Right atrium auricular region (tissue), 2 donors: Measurements from ENCODE around the gene REV3L. TPM values are rescaled to one million over a fixed set of nuclear protein-coding genes. Genes with fewer than 3 reads are reported as not detected.

ENCODE experiments used
- DNase-seq: peaks from one replicate; pipeline ENCODE4 v3.0.0-alpha.2; 2019; ENCODE audit warnings: low spot score
- H3K27ac ChIP-seq, 2 donors: fragments of 200-600 bp; sonication (generic); 1 replicate in 1 of 2; 2 replicates in 1 of 2; pipeline ENCODE4 v1.5.1; 2016 to 2019
- H3K27me3 ChIP-seq, 2 donors: fragments of 200-600 bp; sonication (generic); one replicate each; pipeline versions ENCODE4 v1.5.1 to v1.6.0; 2017 to 2019
- H3K36me3 ChIP-seq: fragments of 200-600 bp; sonication (generic); one replicate; pipeline ENCODE4 v1.5.1; 2016
- H3K4me1 ChIP-seq, 2 donors: fragments of 200-600 bp; sonication (generic); one replicate each; pipeline versions ENCODE4 v1.5.1 to v1.6.0; 2017 to 2019
- H3K4me3 ChIP-seq, 2 donors: fragments of 200-600 bp; sonication (generic); 1 replicate in 1 of 2; 2 replicates in 1 of 2; pipeline ENCODE4 v1.5.1; 2017 to 2019; ENCODE audit warnings: mild to moderate bottlenecking in 1 of 2, moderate library complexity in 1 of 2
- H3K9me3 ChIP-seq, 2 donors: fragments of 200-600 bp; sonication (generic); one replicate each; pipeline ENCODE4 v1.5.1; 2019
- total RNA-seq, 2 donors: library from RNA; depleted of rRNA; stranded (reverse); fragments of >200 nt; gene quantifications; one replicate each; pipeline ENCODE4 v1.1.0, GENCODE V29; 2016
- TF ChIP-seq, protein P1 (sequence below), 2 donors: fragments of 200-600 bp; sonication (generic); IDR thresholded peaks; one replicate each; pipeline ENCODE4 v1.5.1; 2019; ENCODE audit warnings: antibody characterized with exemption in 2 of 2

The REV3L gene
- total RNA-seq, 2 donors from 2014 or later: 14.5 to 34.2 TPM

DNA sequence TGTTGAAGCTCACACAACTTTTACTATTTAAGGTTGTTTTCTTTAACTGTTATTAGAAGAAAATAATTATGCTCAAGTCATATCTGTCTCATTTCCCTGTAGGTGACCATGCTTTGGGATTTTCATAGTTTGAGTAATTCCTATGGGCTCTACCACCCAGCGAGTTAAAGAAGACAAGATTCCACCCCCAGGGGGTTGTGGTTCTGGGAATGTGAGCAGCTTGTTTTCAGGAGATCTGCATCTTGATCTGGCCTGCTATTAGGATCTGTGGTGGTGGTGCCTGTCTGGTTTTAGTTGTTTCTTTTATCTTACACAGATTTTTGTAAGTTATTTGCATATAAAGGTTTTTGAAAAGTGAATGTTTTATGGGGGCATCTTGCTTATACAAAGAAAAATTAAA lies 20.2 kb upstream of the REV3L start:
- H3K36me3 ChIP-seq: no peaks in the 10 kb centered on the region
- no peaks in the 10 kb centered on the region for H3K27me3 ChIP-seq
- H3K27ac ChIP-seq: no peak overlapping the region
- no peak overlapping the region for H3K4me3 ChIP-seq
- no peaks in the 10 kb centered on the region for H3K9me3 ChIP-seq
- DNase-seq: no peak
- no peaks in the 10 kb centered on the region for H3K4me1 ChIP-seq
- TF ChIP-seq, protein P1, sequence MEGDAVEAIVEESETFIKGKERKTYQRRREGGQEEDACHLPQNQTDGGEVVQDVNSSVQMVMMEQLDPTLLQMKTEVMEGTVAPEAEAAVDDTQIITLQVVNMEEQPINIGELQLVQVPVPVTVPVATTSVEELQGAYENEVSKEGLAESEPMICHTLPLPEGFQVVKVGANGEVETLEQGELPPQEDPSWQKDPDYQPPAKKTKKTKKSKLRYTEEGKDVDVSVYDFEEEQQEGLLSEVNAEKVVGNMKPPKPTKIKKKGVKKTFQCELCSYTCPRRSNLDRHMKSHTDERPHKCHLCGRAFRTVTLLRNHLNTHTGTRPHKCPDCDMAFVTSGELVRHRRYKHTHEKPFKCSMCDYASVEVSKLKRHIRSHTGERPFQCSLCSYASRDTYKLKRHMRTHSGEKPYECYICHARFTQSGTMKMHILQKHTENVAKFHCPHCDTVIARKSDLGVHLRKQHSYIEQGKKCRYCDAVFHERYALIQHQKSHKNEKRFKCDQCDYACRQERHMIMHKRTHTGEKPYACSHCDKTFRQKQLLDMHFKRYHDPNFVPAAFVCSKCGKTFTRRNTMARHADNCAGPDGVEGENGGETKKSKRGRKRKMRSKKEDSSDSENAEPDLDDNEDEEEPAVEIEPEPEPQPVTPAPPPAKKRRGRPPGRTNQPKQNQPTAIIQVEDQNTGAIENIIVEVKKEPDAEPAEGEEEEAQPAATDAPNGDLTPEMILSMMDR (IDR thresholded peaks at IDR 0.05): no peak

DNA sequence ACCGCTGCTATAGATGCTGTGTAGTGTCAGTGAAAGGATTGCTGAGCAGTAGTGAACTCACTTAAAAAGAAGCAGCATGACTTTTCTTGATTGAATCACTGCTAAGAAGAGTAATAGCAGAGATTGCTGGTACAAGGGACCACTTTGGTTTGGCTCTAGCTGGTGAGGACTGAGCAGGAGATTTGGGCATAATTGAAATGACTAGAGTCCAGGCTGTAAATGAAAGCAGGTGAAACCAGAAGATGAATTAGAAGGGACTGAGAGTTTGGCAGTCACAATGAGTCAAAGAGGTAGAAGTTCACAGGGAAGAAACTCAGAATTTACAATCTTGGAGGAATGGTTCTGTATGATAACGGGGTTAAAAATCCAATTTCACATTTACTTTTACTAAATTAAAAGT lies 19.1 kb upstream of the REV3L start:
- Histone ChIP-seq H3K4me3 (no peak overlapping the region), H3K4me1 (no peaks in the 10 kb centered on the region), H3K27ac (no peak overlapping the region), H3K27me3 (no peaks in the 10 kb centered on the region), H3K9me3 (no peaks in the 10 kb centered on the region), H3K36me3 (no peaks in the 10 kb centered on the region)
- no peak for DNase-seq
- TF ChIP-seq, protein P1 (IDR thresholded peaks at IDR 0.05): no peak

DNA sequence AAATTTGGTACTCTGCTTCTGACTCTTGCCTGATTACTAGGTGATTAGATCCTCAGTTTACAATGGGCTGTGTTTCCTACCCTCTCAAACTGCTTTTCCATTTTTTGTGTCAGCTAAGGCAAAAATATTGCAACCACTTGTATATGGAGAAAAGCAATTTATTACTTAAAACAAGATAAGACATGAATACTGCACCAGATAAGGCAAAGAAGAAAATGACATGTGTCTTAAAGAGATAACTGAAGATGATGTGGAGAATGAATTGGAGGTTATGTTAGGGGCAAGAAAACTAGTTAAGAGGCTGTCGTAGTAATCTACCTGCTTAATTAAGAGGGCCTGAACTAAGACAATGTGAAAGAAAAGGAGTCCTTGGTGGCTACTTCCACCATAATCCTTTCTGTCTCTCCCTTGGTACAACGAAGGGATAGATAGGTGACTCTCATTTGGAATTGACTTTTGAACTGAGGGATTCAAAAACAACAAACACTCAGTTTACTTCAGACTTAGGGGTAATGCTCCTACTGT lies 16.3 kb upstream of the REV3L start:
- no peak overlapping the region for H3K4me3 ChIP-seq
- H3K4me1 ChIP-seq: peaks cover 0 to 17% of the 10 kb centered on the region in 2 donors
- no peak overlapping the region for H3K27ac ChIP-seq
- H3K27me3 ChIP-seq: no peaks in the 10 kb centered on the region
- TF ChIP-seq, protein P1 (IDR thresholded peaks at IDR 0.05): no peak
- no peaks in the 10 kb centered on the region for H3K9me3 ChIP-seq
- H3K36me3 ChIP-seq: no peaks in the 10 kb centered on the region
- no peak for DNase-seq

DNA sequence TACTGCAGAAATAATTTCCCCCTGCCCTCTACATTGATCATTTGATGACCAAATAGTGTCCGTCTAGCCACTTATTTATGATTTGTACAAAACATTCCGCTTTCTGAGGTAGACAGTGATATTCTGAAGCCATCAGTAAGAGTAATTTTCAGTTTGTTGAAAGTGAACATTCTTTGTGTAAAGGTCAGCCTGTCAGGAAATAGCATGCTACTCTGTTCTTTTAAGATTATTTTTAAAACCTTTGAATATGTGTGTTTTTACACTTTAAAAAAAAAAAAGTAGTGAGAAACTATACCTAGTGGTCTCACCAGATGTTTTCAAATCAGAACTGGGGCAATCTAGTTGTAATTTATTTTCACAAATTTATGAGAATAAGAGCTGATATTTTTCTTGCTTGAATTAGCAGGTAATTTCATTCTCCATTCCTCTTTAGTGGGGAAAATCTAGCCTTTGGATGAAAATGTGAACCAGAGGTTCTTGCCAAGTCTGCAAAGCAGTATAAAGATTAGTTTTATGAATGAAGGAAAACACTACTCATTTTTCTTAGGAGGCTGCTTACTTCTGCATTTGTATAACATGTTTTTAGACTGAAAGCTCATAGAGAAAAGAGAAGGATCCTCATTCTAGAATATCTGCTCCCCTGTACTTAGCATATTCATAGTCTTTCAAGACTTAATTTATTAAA lies 12.1 kb upstream of the REV3L start:
- H3K27ac ChIP-seq: no peak overlapping the region
- peaks cover 0 to 17% of the 10 kb centered on the region in 2 donors for H3K4me1 ChIP-seq
- H3K9me3 ChIP-seq: no peaks in the 10 kb centered on the region
- TF ChIP-seq, protein P1 (IDR thresholded peaks at IDR 0.05): no peak
- H3K27me3 ChIP-seq: no peaks in the 10 kb centered on the region
- no peak for DNase-seq
- no peaks in the 10 kb centered on the region for H3K36me3 ChIP-seq
- no peak overlapping the region for H3K4me3 ChIP-seq

DNA sequence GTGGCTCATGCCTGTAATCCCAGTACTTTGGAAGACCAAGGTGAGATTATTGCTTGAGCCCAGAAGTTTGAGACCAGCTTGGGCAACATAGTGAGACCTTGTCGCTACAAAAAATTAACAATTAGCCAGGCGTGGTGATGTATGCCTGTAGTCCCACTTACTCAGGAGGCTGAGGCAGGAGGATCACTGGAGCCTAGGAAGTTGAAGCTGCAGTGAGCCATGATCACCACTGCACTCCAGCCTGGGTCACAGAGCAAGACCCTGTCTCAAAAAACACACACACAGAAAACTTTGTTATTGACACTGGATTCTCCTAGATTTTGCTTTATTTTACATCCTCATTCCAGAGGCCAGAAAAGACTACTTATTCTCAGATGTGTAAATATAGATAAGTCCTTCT lies 9.5 kb upstream of the REV3L start:
- TF ChIP-seq, protein P1 (IDR thresholded peaks at IDR 0.05): no peak
- Histone ChIP-seq H3K36me3 (no peaks in the 10 kb centered on the region), H3K27ac (no peak overlapping the region), H3K4me3 (no peak overlapping the region), H3K27me3 (no peaks in the 10 kb centered on the region), H3K4me1 (peaks cover 0 to 17% of the 10 kb centered on the region in 2 donors), H3K9me3 (no peaks in the 10 kb centered on the region)
- no peak for DNase-seq

DNA sequence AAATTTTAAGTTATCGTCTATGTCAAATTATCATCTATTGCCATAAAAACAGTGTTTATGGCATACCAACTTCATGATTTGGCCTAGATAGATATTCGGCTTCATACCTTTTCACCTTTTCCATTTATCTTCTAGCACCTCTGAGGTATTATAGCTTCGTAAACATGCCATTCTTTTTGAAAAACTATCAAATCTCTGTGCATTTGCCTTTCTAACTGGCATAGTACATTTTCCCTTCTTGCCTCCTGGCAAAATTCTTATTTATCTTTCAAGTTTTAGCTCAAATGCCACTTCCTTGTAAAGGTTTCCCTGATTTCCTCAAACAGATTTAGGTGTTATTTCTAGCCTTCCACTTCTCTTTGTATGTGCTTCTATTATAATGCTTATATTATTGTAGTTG lies 7.0 kb upstream of the REV3L start:
- peaks cover 0 to 13% of the 10 kb centered on the region in 2 donors for H3K4me1 ChIP-seq
- H3K36me3 ChIP-seq: no peaks in the 10 kb centered on the region
- no peak for DNase-seq
- H3K9me3 ChIP-seq: no peaks in the 10 kb centered on the region
- TF ChIP-seq, protein P1 (IDR thresholded peaks at IDR 0.05): no peak
- no peaks in the 10 kb centered on the region for H3K27me3 ChIP-seq
- no peak overlapping the region for H3K4me3 ChIP-seq
- H3K27ac ChIP-seq: no peak overlapping the region
